GM18517 (cell line): ENCODE results near the gene HSFX3.
A peak's percentile ranks its signal among the peaks of the same experiment; 100 is the strongest.
"Not testable (repeated sequence)": the region's sequence is repeated elsewhere in the genome, so short reads cannot be mapped to it uniquely, and the experiment has no call there.

Experiments used
- ATAC-seq: cut with Tn5 transposase; IDR thresholded peaks from one replicate; pipeline ENCODE4 v1.9.1; 2021; ENCODE audit warnings: mild to moderate bottlenecking, moderate library complexity; ENCODE audit not compliant: unreplicated experiment

Gene HSFX3

DNA sequence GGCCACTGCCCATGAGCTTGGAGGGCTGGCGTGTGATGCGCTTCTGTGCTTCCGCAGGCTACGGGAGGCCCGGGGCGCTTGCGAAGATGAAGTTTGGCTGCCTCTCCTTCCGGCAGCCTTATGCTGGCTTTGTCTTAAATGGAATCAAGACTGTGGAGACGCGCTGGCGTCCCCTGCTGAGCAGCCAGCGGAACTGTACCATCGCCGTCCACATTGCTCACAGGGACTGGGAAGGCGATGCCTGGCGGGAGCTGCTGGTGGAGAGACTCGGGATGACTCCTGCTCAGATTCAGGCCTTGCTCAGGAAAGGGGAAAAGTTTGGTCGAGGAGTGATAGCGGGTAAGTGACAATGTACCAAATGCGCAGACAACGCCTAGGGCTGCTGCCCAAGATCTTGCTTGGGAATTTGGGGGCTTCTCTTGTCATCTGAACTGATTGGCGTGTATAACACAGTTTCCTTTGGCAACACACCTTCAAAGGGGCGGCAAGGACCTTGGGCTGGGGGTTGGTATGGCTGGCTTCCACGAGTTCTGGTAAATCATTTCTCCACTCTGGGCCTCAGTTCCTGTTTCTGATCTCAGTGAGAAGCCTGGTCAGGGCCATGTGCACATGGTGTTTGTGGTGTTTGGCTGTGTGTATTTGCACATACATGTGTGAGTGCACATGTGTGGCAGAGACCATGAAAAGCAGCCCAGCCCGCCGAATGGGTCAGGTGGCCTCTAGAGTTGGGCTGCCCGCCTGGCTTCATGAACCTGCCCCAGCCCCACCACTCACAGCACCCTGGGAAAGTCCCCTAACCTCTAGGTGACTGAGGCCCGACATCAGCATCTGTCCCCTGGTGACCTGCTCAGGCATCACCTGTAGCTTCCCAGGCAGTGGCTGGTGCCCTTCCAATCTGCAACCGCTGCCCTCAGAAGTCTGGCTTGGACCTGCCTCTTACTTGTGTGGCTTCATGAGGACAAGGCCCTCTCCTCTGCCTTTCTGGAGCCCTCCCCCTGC is 3.9 kb downstream of the HSFX3 start:
- not testable (repeated sequence) for ATAC-seq

DNA sequence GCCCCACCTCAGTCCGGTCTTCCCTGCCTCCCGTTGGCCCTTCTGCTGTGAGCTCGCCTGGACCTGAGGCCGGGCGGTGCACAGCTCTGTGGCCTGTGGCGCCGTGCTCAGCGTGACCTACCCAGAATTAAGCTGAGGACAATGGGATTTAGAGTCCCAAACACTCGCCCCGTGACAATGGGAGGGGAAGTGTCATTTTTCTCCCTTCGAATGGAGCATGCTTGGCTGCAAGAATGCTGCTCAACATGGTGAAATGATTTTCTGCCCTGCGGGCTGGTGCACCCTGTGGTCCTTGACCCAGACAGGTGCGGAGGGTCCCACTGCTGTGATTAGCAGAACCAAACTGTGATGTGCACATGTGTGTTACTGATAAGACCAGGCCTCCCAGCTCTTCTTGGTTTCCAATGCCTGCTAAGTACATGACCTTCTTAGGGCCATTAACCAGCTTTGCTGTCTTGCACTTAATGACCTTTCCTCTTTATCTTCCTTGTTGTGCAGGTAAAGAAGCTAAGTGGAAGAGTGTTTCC is 8.1 kb downstream of the HSFX3 start:
- ATAC-seq: no peak

- ATAC-seq: peak; percentile 95
Observed at GRCh38 chrX:149540621-149541520, 8.9 kb downstream of the HSFX3 start, which contains the start of gene EOLA1. EOLA1 (plus strand) TSS chrX:149541012; CDS start chrX:149545631, 4,619 bp downstream.

- no peak for ATAC-seq
Observed at GRCh38 chrX:149540131-149540620, 9.5 kb downstream of the HSFX3 start.

GRCh38 chrX:149539283-149540130 is 10.2 kb downstream of the HSFX3 start:
- ATAC-seq: peak; percentile 51

DNA sequence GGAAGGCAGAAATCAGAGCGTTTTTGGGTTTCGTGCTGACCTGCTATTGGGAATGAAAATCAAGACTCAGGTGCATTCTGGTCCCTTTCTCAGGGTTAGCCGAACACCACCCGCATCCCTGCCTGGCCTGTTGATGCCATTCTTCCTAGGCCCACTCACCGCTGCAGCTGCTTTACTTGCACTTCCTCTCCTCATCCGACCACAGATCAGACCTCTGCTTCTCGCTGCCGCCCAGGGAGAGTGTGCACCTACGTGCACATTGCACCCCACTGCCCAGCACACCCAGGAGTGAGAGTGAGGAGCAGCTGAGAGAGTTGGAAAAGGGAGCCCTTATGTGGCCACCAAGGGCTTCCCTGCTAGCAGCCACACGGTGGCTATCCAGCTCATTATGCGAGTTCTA is 12.2 kb downstream of the HSFX3 start:
- not testable (repeated sequence) for ATAC-seq

DNA sequence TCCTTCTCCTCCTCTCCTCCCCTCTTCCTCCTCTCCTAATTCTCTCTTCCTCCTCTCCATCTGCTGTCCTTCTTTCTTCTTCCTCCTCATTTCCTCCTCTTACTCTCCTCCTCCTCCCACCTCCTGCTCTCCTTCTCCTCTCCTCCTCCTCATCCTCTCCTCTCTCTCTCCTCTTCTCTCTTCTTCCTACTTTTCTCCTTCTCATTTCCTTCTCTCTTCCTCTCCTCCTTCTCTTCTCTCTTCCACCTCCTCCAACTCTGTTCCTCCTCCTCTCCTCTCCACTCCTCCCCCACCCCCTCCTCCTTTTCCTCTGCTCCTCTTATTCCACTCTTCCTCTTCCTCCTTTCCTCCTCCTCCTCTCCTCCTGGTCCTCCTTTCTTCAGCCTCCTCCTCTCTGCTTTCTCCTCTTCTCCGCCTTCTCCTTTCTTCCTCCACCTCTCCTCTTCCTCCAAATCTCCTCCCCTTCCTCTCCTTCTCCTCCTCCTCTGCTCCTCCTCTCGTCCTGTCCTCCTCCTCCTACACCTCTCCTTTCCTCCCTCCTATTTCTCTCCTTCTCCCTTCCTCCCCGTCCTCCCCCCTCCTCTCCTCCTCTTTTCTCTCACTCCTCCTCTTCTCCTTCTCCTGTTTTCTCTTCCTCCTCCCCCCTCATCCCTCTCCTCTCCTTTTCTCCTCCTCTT is 14.7 kb downstream of the HSFX3 start:
- ATAC-seq: not testable (repeated sequence)

GRCh38 chrX:149533999-149534398 is 15.7 kb downstream of the HSFX3 start:
- not testable (repeated sequence) for ATAC-seq

- not testable (repeated sequence) for ATAC-seq
Observed at GRCh38 chrX:149532868-149533267, 16.9 kb downstream of the HSFX3 start.

- ATAC-seq: peak; percentile 68
Observed at GRCh38 chrX:149531599-149531998, 18.1 kb downstream of the HSFX3 start.

- ATAC-seq: no peak
Observed at GRCh38 chrX:149528381-149528780, 21.3 kb downstream of the HSFX3 start.

DNA sequence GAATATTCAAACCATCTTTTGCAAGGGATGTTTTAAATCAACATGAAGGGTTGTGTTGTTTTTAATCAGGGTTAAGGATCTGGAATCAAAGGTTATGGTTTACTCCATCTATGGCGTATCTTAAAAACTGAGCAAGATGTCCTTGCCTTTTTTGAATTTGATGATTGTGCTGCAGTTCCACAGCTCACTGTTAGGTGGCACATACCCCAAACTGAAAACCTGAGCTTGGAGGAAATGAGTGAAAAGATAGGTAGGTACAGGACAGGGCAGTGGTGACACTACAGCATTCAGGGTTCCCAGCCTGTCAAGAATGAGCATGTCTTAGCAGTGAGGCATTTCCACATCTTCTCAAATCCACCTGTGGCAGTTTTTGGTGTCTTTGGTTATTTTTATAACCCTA is 22.0 kb downstream of the HSFX3 start:
- ATAC-seq: peak; percentile 33

DNA sequence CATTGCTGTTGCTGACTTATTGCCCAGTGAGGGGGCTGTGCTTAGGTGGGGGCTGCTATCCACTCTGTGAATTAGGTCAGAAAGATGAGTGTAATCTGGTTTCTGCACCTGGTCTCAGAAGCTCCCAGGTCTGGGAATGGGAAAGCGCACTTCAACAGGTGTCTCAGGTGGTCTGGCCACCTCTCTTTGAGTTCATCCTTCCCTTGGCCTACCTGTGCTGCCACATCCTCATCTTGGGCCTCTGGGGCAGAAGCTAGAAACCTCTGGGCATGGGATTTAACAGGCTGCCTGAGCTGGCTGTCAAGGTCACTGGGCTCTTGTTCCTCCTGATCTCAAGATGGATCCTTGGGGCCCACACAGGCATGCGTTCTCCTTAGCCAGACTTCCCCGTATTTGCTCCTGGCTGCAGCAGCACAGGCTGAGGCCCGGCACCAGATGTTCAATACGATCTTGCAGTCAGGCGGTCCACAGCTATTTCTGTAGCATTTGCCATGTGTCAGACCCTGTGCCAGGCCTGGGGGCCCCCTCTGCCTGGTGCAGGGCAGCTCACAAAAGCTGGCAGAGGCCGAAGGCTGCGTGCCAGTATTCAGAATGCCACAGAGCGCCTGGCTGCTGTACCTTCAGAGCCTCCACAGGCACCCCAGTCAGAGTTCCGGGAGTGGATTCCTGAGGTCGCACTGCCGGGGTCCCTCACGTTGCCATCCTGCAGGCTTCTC is 23.2 kb downstream of the HSFX3 start:
- ATAC-seq: not testable (repeated sequence)

DNA sequence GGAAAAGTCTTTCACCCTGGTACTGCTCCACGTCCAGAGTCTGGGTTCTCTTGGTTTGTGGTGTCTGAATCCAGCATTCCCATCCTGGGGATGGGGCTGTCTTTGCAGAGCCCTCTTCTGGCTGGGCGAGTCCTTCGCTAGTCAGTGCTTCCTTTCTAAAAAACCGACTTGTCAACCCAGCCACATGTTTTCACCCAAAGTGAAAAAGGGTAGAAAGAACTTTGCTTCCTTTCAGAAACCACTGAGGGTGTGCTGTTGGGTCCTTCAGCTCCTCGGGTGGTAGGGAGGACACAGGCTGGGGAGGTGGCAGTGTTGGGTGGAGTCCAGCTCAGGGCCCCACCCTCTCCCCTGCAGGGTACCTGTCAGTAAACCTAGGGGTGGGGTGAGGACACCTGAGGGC is 23.8 kb downstream of the HSFX3 start:
- ATAC-seq: peak; percentile 42

GRCh38 chrX:149525389-149525788 is 24.3 kb downstream of the HSFX3 start:
- peak; percentile 92 for ATAC-seq

- ATAC-seq: no peak
Observed at GRCh38 chrX:149522916-149523315, 26.8 kb downstream of the HSFX3 start.

GRCh38 chrX:149521438-149521837 is 28.3 kb downstream of the HSFX3 start:
- no peak for ATAC-seq

DNA sequence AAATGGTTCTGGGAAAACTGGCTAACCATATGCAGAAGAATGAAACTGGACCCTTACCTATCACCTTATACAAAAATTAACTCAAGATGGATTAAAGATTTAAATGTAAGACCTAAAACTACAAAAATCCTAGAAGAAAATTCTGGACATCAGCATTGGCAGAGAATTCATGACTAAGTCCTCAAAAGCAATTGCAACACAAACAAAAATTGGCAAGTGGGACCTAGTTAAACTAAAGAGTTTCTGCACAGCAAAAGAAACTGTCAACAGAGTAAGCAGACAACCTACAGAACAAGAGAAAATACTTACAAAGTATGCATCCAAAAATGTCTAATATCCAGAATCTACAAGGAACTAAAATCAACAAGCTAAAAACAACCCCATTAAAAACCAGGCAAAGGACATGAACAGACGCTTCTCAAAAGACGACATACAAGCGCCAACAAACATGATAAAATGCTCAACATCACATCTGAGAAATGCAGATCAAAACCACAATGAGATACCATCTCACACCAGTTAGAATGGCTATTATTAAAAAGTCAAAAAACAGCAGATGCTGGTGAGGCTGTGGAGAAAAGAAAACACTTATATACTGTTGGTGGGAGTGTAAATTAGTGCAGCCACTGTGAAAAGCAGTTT is 29.0 kb downstream of the HSFX3 start:
- ATAC-seq: not testable (repeated sequence)
